Activated T-helper 1 cell treated with anti-CD3 and anti-CD28 coated beads, Interleukin-12 subunit alpha, Interleukin-12 subunit beta, Interleukin-2, Interleukin-4 antibody, amounts not matched to agents 30 ng/mL and 10 ng/mL and 1 ng/mL, durations not matched to agents 14 hours and 24 hours and 36 hours (primary cell): ENCODE data around the gene PURB. TPM values are rescaled to one million over a fixed set of nuclear protein-coding genes. Genes with fewer than 3 reads are reported as not detected.
"Not testable (repeated sequence)": the region's sequence is repeated elsewhere in the genome, so short reads cannot be mapped to it uniquely, and the experiment has no call there.

Experiments used
- DNase-seq: peaks from one replicate; pipeline ENCODE4 v3.0.0; 2021; ENCODE audit warnings: low spot score
- H3K27ac Mint-ChIP-seq: one replicate; pipeline ENCODE4 v1.8.0; 2021; ENCODE audit warnings: mild to moderate bottlenecking, mixed read lengths
- H3K27me3 Mint-ChIP-seq: one replicate; pipeline ENCODE4 v1.8.0; 2022; ENCODE audit warnings: mild to moderate bottlenecking, moderate library complexity, mixed read lengths; ENCODE audit not compliant: insufficient read depth
- H3K36me3 Mint-ChIP-seq: one replicate; pipeline ENCODE4 v1.8.0; 2021; ENCODE audit warnings: low read depth, mixed read lengths
- H3K4me1 Mint-ChIP-seq: one replicate; pipeline ENCODE4 v1.8.0; 2021; ENCODE audit warnings: low read depth, mixed read lengths
- H3K4me3 Mint-ChIP-seq: one replicate; pipeline ENCODE4 v1.8.0; 2021; ENCODE audit warnings: mild to moderate bottlenecking, moderate library complexity, mixed read lengths
- H3K9me3 Mint-ChIP-seq: one replicate; pipeline ENCODE4 v1.8.0; 2021; ENCODE audit warnings: mixed read lengths
- intact Hi-C: fragments of 100-400 bp; cut with micrococcal nuclease; formaldehyde crosslinking; loops from one replicate; pipeline ENCODE4 v1.15.1; 2024
- total RNA-seq: library from RNA; stranded (reverse); gene quantifications from 2 replicates; pipeline ENCODE4 v1.2.3, GENCODE V29; 2022

The PURB gene
- total RNA-seq, 1 donor from 2014 or later, result 42.1 TPM

GRCh38 chr7:44867073-44867995 lies 18.0 kb downstream of the PURB start:
- Mint-ChIP-seq H3K27me3 (peaks cover 4% of the 10 kb centered on the region), H3K4me3 (no peak overlapping the region), H3K36me3 (no peaks in the 10 kb centered on the region), H3K9me3 (peaks cover 4% of the 10 kb centered on the region), H3K27ac (peak overlapping the region; percentile 70), H3K4me1 (peaks cover 7% of the 10 kb centered on the region)
- intact Hi-C loops, result loop anchor here (1.0 to 2.0 kb wide), 2 partner anchors 10 to 13 kb away; no protein-coding TSS in a partner anchor
- DNase-seq, result no peak

GRCh38 chr7:44861949-44862348 lies 23.4 kb downstream of the PURB start:
- intact Hi-C loops, H3K36me3 Mint-ChIP-seq, H3K27me3 Mint-ChIP-seq: not testable (repeated sequence)

DNA sequence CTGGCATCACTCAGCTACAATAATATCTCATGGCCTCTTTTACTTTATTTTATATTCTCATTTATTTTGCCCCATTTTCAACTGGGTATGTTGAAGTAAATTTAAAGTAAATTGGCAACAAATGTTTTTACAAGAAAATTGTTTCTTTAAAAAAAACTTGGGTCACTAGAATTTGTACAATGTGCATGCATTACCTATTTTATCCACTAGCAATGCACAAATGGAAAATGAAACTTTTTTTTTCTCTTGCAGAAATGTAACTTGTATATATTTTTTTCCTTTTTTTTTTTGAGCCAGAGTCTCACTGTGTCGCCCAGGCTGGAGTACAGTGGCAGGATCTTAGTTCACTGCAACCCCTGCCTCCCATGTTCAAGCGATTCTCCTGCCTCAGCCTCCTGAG lies 27.2 kb downstream of the PURB start:
- Mint-ChIP-seq H3K4me3 (no peak overlapping the region), H3K4me1 (peaks cover 17% of the 10 kb centered on the region), H3K9me3 (no peaks in the 10 kb centered on the region), H3K36me3 (no peaks in the 10 kb centered on the region), H3K27ac (no peak overlapping the region), H3K27me3 (peaks cover 2% of the 10 kb centered on the region)
- DNase-seq, result no peak
- intact Hi-C loops, result no loop called here

More at GRCh38 chr7:44861949-44862348, 23.4 kb downstream of the PURB start:
- not testable (repeated sequence) for DNase-seq, H3K4me3 Mint-ChIP-seq, H3K9me3 Mint-ChIP-seq, H3K27ac Mint-ChIP-seq, H3K4me1 Mint-ChIP-seq

GRCh38 chr7:44854644-44855364 lies 30.5 kb downstream of the PURB start:
- intact Hi-C loops, result no loop called here
- Mint-ChIP-seq H3K4me1 (peaks cover 24% of the 10 kb centered on the region), H3K27ac (no peak overlapping the region), H3K36me3 (peaks cover 2% of the 10 kb centered on the region), H3K4me3 (no peak overlapping the region), H3K9me3 (no peaks in the 10 kb centered on the region), H3K27me3 (no peaks in the 10 kb centered on the region)
- DNase-seq, result no peak

- Mint-ChIP-seq H3K36me3 (peaks cover 2% of the 10 kb centered on the region), H3K4me3 (no peak overlapping the region), H3K4me1 (peaks cover 35% of the 10 kb centered on the region), H3K27me3 (no peaks in the 10 kb centered on the region), H3K9me3 (no peaks in the 10 kb centered on the region), H3K27ac (peak overlapping the region; percentile 18)
- peak; percentile 8 for DNase-seq
- intact Hi-C loops, result loop anchor here (1.0 kb wide), 1 partner anchor 62 kb away; no protein-coding TSS in a partner anchor
Observed at GRCh38 chr7:44853391-44853790, 31.9 kb downstream of the PURB start.

DNA sequence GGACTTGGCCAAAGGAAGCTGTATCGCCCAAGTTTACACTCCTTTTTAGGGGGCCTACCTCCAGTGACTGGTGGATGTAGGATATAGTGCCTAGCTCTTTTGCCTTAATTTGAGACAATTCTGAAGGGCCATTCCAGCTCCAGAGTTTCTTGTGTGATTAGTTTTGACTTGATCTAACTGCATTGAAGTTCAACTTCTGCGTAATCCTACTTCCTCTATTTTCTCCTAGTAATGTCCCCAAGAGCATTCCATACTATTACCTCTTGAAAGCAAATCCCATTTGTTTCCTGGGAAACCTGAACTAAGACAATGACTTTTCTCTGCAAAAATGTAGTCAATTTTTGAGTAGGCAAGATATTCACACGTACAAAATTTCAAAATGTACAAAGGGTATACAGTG lies 32.7 kb downstream of the PURB start:
- DNase-seq, result no peak
- Mint-ChIP-seq H3K4me3 (no peak overlapping the region), H3K36me3 (peaks cover 2% of the 10 kb centered on the region), H3K27ac (peak overlapping the region; percentile 9), H3K27me3 (no peaks in the 10 kb centered on the region), H3K9me3 (no peaks in the 10 kb centered on the region), H3K4me1 (peaks cover 29% of the 10 kb centered on the region)
- intact Hi-C loops, result no loop called here

GRCh38 chr7:44849885-44850544 lies 35.3 kb downstream of the PURB start:
- intact Hi-C loops, result loop anchor here (2.0 to 5.0 kb wide), 4 partner anchors 261 to 358 kb away; partner anchors contain the start of genes NUDCD3 and TBRG4
- H3K9me3 Mint-ChIP-seq, result no peaks in the 10 kb centered on the region
- peak overlapping the region; percentile 94 for H3K27ac Mint-ChIP-seq
- H3K27me3 Mint-ChIP-seq, result no peaks in the 10 kb centered on the region
- H3K4me1 Mint-ChIP-seq, result peaks cover 44% of the 10 kb centered on the region
- DNase-seq, result no peak
- H3K36me3 Mint-ChIP-seq, result peaks cover 5% of the 10 kb centered on the region
- H3K4me3 Mint-ChIP-seq, result peak overlapping the region; percentile 94

- Mint-ChIP-seq H3K36me3 (peaks cover 5% of the 10 kb centered on the region), H3K4me3 (peak overlapping the region; percentile 94), H3K4me1 (peaks cover 50% of the 10 kb centered on the region), H3K27me3 (no peaks in the 10 kb centered on the region), H3K9me3 (no peaks in the 10 kb centered on the region), H3K27ac (peak overlapping the region; percentile 94)
- intact Hi-C loops, result loop anchor here (2.0 to 5.0 kb wide), 4 partner anchors 261 to 357 kb away; partner anchors contain the start of genes NUDCD3 and TBRG4
- no peak for DNase-seq
Observed at GRCh38 chr7:44849259-44849884, 36.0 kb downstream of the PURB start.

GRCh38 chr7:44847920-44848634 lies 37.3 kb downstream of the PURB start, which contains the start of gene H2AZ2:
TSS of gene H2AZ2 (minus strand) at chr7:44848087. CDS start at chr7:44847971, 116 bp downstream.
- Mint-ChIP-seq H3K4me1 (peaks cover 52% of the 10 kb centered on the region), H3K9me3 (no peaks in the 10 kb centered on the region), H3K36me3 (peaks cover 5% of the 10 kb centered on the region), H3K4me3 (peak within 1 kb of the TSS; percentile 94), H3K27ac (peak within 1 kb of the TSS; percentile 98), H3K27me3 (no peaks in the 10 kb centered on the region)
- intact Hi-C loops, result loop anchor here (1.0 to 5.0 kb wide), 19 partner anchors 9 to 766 kb away; partner anchors contain the start of genes DDX56, MYO1G, NUDCD3 and OGDH
- DNase-seq, result peak; percentile 99

GRCh38 chr7:44847509-44847919 lies 37.8 kb downstream of the PURB start:
- no peaks in the 10 kb centered on the region for H3K27me3 Mint-ChIP-seq
- DNase-seq, result peak; percentile 81
- peaks cover 54% of the 10 kb centered on the region for H3K4me1 Mint-ChIP-seq
- H3K27ac Mint-ChIP-seq, result peak overlapping the region; percentile 98
- H3K4me3 Mint-ChIP-seq, result peak overlapping the region; percentile 90
- H3K36me3 Mint-ChIP-seq, result peaks cover 8% of the 10 kb centered on the region
- no peaks in the 10 kb centered on the region for H3K9me3 Mint-ChIP-seq
- intact Hi-C loops, result loop anchor here (1.0 to 5.0 kb wide), 7 partner anchors 68 to 647 kb away; partner anchors contain the start of genes NUDCD3 and YKT6

GRCh38 chr7:44846816-44847508 lies 38.4 kb downstream of the PURB start:
- no peak for DNase-seq
- peak overlapping the region; percentile 98 for H3K27ac Mint-ChIP-seq
- intact Hi-C loops, result loop anchor here (1.0 to 5.0 kb wide), 7 partner anchors 68 to 647 kb away; partner anchors contain the start of genes NUDCD3 and YKT6
- H3K4me1 Mint-ChIP-seq, result peaks cover 60% of the 10 kb centered on the region
- peaks cover 12% of the 10 kb centered on the region for H3K36me3 Mint-ChIP-seq
- no peaks in the 10 kb centered on the region for H3K27me3 Mint-ChIP-seq
- H3K4me3 Mint-ChIP-seq, result peak overlapping the region; percentile 90
- no peaks in the 10 kb centered on the region for H3K9me3 Mint-ChIP-seq
